ENCODE data around the gene VENTX. TPM values are rescaled to one million over a fixed set of nuclear protein-coding genes. Genes with fewer than 3 reads are reported as not detected.

VENTX gene, protein sequence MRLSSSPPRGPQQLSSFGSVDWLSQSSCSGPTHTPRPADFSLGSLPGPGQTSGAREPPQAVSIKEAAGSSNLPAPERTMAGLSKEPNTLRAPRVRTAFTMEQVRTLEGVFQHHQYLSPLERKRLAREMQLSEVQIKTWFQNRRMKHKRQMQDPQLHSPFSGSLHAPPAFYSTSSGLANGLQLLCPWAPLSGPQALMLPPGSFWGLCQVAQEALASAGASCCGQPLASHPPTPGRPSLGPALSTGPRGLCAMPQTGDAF
- total RNA-seq (2013; cell fraction: nucleolus; rRNA removed): not detected in 2 replicates
- total RNA-seq (2014; rRNA removed): not detected in 2 replicates
- not detected in 2 replicates for total RNA-seq (2014; rRNA removed; fragmentation: Illumina TruSeq; extraction: Trizol)
- not detected in 2 replicates for total RNA-seq (2021)
- not detected for polyA plus RNA-seq (2011; ENCODE audit: low read depth)
- polyA plus RNA-seq (2011; rRNA removed): not detected in 2 replicates
- not detected in 2 replicates for polyA plus RNA-seq (2011; cell fraction: cytosol; rRNA removed)
- polyA plus RNA-seq (2011; cell fraction: nucleus; rRNA removed): not detected in 2 replicates
- not detected in 2 replicates for polyA plus RNA-seq (2012)
- not detected in 2 replicates for polyA plus RNA-seq (2014; fragmentation: Illumina TruSeq; extraction: Trizol)
- polyA plus RNA-seq (2014; fragmentation: Nextera tagmentation; extraction: Ambion mirVana): not detected
- polyA plus RNA-seq (2014; rRNA removed): not detected in 2 replicates
- polyA plus RNA-seq (2016; fragmentation: Nextera tagmentation; extraction: Ambion mirVana): under 1 TPM in 1 of 2 experiments, not detected in 1; 0.05 TPM
- not detected in 2 replicates for polyA minus RNA-seq (2011; rRNA and poly(A)+ RNA removed)
- not detected in 2 replicates for polyA minus RNA-seq (2011; cell fraction: cytosol; rRNA and poly(A)+ RNA removed)
- not detected in 2 replicates for polyA minus RNA-seq (2011; cell fraction: nucleus; rRNA and poly(A)+ RNA removed)
- not detected for Bru-seq, nascent RNA
- BruChase-seq, experiment 1, labeled RNA remaining after a 6-hour chase: not detected
- BruChase-seq, experiment 2, labeled RNA remaining after a 2-hour chase: not detected
- long read RNA-seq, experiment 1: 0 reads
- long read RNA-seq, experiment 2: 0 reads

- WGBS (ENCODE audit: insufficient coverage, insufficient replicate concordance, low lambda C conversion rate, missing lambda C conversion rate): 52% methylated on average over 44 of the region's 60 CpGs
- BruUV-seq (replicated peaks): no TSS peak
- Histone ChIP-seq H3K79me2 (ENCODE audit: control insufficient read depth, insufficient read depth, low read length) (no peaks in the 10 kb centered on the region), H3K4me1 (ENCODE audit: control insufficient read depth, insufficient read depth, low read length) (peaks cover 15% of the 10 kb centered on the region), H3K4me3 (no peak within 1 kb of the TSS), H2AFZ (ENCODE audit: control insufficient read depth, low read depth, low read length) (no peak within 1 kb of the TSS), H3K27me3 (replicated peaks in 1 of 2; ENCODE audit: control insufficient read depth in 2 of 2, insufficient read depth in 2 of 2, low read length in 1 of 2) (peaks cover 0 to 1% of the 10 kb centered on the region in 2 experiments; a peak in 3 of 4 replicates), H3K9me3 (replicated peaks; ENCODE audit: control insufficient read depth, insufficient read depth, low read length) (no peaks in the 10 kb centered on the region), H3K4me2 (ENCODE audit: control insufficient read depth, insufficient read depth) (no peak within 1 kb of the TSS), H3K9ac (ENCODE audit: control insufficient read depth, insufficient read depth, low read length) (no peak within 1 kb of the TSS), H3K36me3 (ENCODE audit: control insufficient read depth in 2 of 2, insufficient read depth in 2 of 2, low read length in 1 of 2) (no peaks in the 10 kb centered on the region), H3K27ac (ENCODE audit: control insufficient read depth, insufficient read depth) (no peak within 1 kb of the TSS), H4K20me1 (ENCODE audit: control insufficient read depth, insufficient read depth) (no peaks in the 10 kb centered on the region)
- intact Hi-C loops (cut with micrococcal nuclease; ENCODE audit: unreplicated experiment): no loop called here
- ATAC-seq (no peak), DNase-seq (ENCODE audit: low read depth, low spot score) (no peak), FAIRE-seq (no peak)
- ChIA-PET POLR2A (no interaction called here), CTCF (no interaction called here), SMC1A (ENCODE audit: uncharacterized antibody, unreplicated experiment) (no interaction called here), RAD21 (ENCODE audit: unreplicated experiment) (no interaction called here)
- in situ Hi-C loops (cut with MboI): no loop called here
- TF ChIP-seq IRF4 (IDR thresholded peaks at IDR 0.05; ENCODE audit: low read depth, low read length): no peak
- TF ChIP-seq GATAD2B (conservative IDR thresholded peaks at IDR 0.05; ENCODE audit: low read depth): no peak
- TF ChIP-seq NR2F1 (conservative IDR thresholded peaks at IDR 0.05): no peak
- no peak for TF ChIP-seq ATF7 (IDR thresholded peaks at IDR 0.05; ENCODE audit: low read depth)
- TF ChIP-seq, protein P1, sequence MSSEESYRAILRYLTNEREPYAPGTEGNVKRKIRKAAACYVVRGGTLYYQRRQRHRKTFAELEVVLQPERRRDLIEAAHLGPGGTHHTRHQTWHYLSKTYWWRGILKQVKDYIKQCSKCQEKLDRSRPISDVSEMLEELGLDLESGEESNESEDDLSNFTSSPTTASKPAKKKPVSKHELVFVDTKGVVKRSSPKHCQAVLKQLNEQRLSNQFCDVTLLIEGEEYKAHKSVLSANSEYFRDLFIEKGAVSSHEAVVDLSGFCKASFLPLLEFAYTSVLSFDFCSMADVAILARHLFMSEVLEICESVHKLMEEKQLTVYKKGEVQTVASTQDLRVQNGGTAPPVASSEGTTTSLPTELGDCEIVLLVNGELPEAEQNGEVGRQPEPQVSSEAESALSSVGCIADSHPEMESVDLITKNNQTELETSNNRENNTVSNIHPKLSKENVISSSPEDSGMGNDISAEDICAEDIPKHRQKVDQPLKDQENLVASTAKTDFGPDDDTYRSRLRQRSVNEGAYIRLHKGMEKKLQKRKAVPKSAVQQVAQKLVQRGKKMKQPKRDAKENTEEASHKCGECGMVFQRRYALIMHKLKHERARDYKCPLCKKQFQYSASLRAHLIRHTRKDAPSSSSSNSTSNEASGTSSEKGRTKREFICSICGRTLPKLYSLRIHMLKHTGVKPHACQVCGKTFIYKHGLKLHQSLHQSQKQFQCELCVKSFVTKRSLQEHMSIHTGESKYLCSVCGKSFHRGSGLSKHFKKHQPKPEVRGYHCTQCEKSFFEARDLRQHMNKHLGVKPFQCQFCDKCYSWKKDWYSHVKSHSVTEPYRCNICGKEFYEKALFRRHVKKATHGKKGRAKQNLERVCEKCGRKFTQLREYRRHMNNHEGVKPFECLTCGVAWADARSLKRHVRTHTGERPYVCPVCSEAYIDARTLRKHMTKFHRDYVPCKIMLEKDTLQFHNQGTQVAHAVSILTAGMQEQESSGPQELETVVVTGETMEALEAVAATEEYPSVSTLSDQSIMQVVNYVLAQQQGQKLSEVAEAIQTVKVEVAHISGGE (CRISPR knock-in tag; IDR thresholded peaks at IDR 0.05): no peak
- TF ChIP-seq ZBED1 (IDR thresholded peaks at IDR 0.05; ENCODE audit: borderline replicate concordance): no peak
- no peak for TF ChIP-seq HDAC6 (IDR thresholded peaks at IDR 0.05; ENCODE audit: unreplicated experiment)
- TF ChIP-seq, protein P2, sequence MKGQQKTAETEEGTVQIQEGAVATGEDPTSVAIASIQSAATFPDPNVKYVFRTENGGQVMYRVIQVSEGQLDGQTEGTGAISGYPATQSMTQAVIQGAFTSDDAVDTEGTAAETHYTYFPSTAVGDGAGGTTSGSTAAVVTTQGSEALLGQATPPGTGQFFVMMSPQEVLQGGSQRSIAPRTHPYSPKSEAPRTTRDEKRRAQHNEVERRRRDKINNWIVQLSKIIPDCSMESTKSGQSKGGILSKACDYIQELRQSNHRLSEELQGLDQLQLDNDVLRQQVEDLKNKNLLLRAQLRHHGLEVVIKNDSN (IDR thresholded peaks at IDR 0.05; ENCODE audit: borderline replicate concordance, extremely low read length, insufficient read depth, low read depth, low read length): no peak
- TF ChIP-seq, protein P3, sequence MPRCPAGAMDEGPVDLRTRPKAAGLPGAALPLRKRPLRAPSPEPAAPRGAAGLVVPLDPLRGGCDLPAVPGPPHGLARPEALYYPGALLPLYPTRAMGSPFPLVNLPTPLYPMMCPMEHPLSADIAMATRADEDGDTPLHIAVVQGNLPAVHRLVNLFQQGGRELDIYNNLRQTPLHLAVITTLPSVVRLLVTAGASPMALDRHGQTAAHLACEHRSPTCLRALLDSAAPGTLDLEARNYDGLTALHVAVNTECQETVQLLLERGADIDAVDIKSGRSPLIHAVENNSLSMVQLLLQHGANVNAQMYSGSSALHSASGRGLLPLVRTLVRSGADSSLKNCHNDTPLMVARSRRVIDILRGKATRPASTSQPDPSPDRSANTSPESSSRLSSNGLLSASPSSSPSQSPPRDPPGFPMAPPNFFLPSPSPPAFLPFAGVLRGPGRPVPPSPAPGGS (IDR thresholded peaks at IDR 0.05; ENCODE audit: borderline replicate concordance, insufficient read depth, low read depth, low read length, poor library complexity, severe bottlenecking): no peak
- TF ChIP-seq ZSCAN29 (IDR thresholded peaks at IDR 0.05): no peak
- no peak for TF ChIP-seq BHLHE40 (IDR thresholded peaks at IDR 0.05; ENCODE audit: borderline replicate concordance in 1 of 2, low read depth in 2 of 2, low read length in 1 of 2)
- no peak for TF ChIP-seq TAF1 (IDR thresholded peaks at IDR 0.05; ENCODE audit: borderline replicate concordance, low read depth, low read length)
- no peak for TF ChIP-seq KDM1A (IDR thresholded peaks at IDR 0.05; ENCODE audit: borderline replicate concordance)
- TF ChIP-seq STAT1 (conservative IDR thresholded peaks at IDR 0.05): no peak
Measured at GRCh38 chr10:133237588-133238465, at the start of gene VENTX. Gene VENTX (plus strand): TSS chr10:133237855. CDS start chr10:133237915, 60 bp downstream.
